ENCODE data around the gene LYSMD3.

DNA sequence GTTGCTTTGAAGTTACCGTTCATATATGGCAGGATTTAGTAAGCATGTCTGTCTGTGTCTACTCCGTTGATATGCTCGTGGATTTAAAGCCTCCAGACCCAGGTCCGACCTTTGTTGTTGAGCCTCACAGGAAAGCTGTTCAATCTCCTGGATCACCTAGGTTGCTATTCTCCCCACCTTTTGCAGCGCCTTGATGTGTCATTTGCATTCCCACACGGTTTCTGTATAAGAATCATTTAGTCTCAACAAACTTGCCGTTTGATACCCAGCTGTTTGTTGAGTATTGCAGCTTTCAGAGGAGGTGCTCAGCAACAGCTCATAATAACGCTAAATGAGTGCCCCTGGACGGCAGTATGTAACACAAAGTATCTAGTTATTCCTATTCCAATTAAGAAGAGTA lies 28.0 kb upstream of the LYSMD3 start:
- no peak for TF ChIP-seq EZH2phosphoT487 (IDR thresholded peaks at IDR 0.05; ENCODE audit: borderline replicate concordance)
- TF ChIP-seq, protein P1, sequence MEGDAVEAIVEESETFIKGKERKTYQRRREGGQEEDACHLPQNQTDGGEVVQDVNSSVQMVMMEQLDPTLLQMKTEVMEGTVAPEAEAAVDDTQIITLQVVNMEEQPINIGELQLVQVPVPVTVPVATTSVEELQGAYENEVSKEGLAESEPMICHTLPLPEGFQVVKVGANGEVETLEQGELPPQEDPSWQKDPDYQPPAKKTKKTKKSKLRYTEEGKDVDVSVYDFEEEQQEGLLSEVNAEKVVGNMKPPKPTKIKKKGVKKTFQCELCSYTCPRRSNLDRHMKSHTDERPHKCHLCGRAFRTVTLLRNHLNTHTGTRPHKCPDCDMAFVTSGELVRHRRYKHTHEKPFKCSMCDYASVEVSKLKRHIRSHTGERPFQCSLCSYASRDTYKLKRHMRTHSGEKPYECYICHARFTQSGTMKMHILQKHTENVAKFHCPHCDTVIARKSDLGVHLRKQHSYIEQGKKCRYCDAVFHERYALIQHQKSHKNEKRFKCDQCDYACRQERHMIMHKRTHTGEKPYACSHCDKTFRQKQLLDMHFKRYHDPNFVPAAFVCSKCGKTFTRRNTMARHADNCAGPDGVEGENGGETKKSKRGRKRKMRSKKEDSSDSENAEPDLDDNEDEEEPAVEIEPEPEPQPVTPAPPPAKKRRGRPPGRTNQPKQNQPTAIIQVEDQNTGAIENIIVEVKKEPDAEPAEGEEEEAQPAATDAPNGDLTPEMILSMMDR (conservative IDR thresholded peaks at IDR 0.05; ENCODE audit: low read length): no peak
